Measurements from ENCODE around the gene VPS33B.

DNA sequence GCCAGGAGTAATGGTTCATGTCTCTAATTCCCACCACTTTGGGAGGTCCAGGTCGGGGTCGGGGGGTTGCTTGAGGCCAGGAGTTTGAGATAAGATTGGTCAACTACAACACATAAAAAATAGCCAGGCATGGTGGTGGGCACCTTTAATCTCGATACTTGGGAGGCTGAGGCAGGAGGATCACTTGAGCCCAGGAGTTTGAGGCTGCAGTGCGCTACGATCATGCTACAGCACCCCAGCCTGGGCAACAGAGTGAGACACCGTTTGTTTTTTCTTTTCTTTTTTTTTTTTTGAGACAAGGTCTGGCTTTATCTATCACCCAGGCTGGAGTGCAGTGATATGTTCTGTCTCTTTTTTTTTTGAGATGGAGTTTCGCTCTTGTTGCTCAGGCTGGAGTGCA lies 1.3 kb upstream of the VPS33B start:
- TF ChIP-seq, protein P1, sequence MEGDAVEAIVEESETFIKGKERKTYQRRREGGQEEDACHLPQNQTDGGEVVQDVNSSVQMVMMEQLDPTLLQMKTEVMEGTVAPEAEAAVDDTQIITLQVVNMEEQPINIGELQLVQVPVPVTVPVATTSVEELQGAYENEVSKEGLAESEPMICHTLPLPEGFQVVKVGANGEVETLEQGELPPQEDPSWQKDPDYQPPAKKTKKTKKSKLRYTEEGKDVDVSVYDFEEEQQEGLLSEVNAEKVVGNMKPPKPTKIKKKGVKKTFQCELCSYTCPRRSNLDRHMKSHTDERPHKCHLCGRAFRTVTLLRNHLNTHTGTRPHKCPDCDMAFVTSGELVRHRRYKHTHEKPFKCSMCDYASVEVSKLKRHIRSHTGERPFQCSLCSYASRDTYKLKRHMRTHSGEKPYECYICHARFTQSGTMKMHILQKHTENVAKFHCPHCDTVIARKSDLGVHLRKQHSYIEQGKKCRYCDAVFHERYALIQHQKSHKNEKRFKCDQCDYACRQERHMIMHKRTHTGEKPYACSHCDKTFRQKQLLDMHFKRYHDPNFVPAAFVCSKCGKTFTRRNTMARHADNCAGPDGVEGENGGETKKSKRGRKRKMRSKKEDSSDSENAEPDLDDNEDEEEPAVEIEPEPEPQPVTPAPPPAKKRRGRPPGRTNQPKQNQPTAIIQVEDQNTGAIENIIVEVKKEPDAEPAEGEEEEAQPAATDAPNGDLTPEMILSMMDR (IDR thresholded peaks at IDR 0.05; ENCODE audit: insufficient read depth, low read length, poor library complexity, severe bottlenecking): no peak
- TF ChIP-seq EZH2phosphoT487 (conservative IDR thresholded peaks at IDR 0.05; ENCODE audit: low read length): no peak

Data from SU-DHL-6 (cell line).